Left ventricle myocardium inferior (tissue), 1 donor: ENCODE data around the gene DIAPH1. TPM values are rescaled to one million over a fixed set of nuclear protein-coding genes. Genes with fewer than 3 reads are reported as not detected.

Experiments
- DNase-seq: peaks from one replicate; pipeline ENCODE4 v3.0.0-alpha.2; 2020
- H3K27ac ChIP-seq: fragments of 200-600 bp; replicated peaks from 2 replicates; pipeline ENCODE4 v1.8.0; 2021
- H3K27me3 ChIP-seq: fragments of 200-600 bp; 2 replicates; pipeline ENCODE4 v1.8.0; 2021; ENCODE audit warnings: low read depth
- H3K36me3 ChIP-seq: fragments of 200-600 bp; 2 replicates; pipeline ENCODE4 v1.8.0; 2021
- H3K4me1 ChIP-seq: fragments of 200-600 bp; 2 replicates; pipeline ENCODE4 v1.8.0; 2021
- H3K4me3 ChIP-seq: fragments of 200-600 bp; 2 replicates; pipeline ENCODE4 v1.8.0; 2021; ENCODE audit warnings: mild to moderate bottlenecking, moderate library complexity
- H3K9me3 ChIP-seq: fragments of 200-600 bp; replicated peaks from 2 replicates; pipeline ENCODE4 v1.8.0; 2021
- intact Hi-C: fragments of 100-400 bp; cut with micrococcal nuclease; formaldehyde crosslinking; loops from one replicate; pipeline ENCODE4 v1.11.0; 2022
- total RNA-seq: library from RNA; stranded (reverse); fragmentation: NEBNext Ultra II Directional; extraction: Animal tissue kit (Norgen Biotek cat#: 25700); gene quantifications from one replicate; pipeline ENCODE4 v1.2.1, GENCODE V29; 2021
- TF ChIP-seq, protein P1 (sequence below): fragments of 200-600 bp; IDR thresholded peaks from 2 replicates; pipeline ENCODE4 v1.8.0; 2021; ENCODE audit warnings: antibody characterized with exemption, mild to moderate bottlenecking, borderline replicate concordance
- donor health status: DM: no; HTN: yes; CAD: no; lungs with severe emphysema.

The DIAPH1 gene
- total RNA-seq, 1 donor from 2014 or later, result 53.1 TPM

DNA sequence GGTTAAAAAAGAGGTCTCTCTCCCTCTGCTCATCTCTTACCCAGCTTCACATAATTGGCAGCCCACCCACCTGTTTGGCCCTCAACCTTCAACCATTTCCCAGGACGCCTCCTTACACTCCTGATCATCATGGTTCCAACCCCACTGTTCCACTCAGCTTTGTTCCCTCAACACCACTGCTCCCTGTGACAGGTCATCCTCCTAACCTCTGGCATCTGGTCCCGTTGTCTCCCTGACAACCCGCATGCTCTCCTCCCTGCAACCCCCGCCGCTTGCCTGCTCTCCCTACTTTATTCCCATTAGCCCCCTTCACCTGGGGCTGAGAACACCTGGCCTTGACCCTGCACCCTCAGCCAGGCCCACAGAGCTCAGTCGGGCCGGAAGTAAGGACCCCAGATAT lies 117.0 kb downstream of the DIAPH1 start:
- peaks cover 13% of the 10 kb centered on the region for H3K4me1 ChIP-seq
- no peaks in the 10 kb centered on the region for H3K27me3 ChIP-seq
- no peak overlapping the region for H3K27ac ChIP-seq
- H3K9me3 ChIP-seq, result no peaks in the 10 kb centered on the region
- TF ChIP-seq, protein P1, sequence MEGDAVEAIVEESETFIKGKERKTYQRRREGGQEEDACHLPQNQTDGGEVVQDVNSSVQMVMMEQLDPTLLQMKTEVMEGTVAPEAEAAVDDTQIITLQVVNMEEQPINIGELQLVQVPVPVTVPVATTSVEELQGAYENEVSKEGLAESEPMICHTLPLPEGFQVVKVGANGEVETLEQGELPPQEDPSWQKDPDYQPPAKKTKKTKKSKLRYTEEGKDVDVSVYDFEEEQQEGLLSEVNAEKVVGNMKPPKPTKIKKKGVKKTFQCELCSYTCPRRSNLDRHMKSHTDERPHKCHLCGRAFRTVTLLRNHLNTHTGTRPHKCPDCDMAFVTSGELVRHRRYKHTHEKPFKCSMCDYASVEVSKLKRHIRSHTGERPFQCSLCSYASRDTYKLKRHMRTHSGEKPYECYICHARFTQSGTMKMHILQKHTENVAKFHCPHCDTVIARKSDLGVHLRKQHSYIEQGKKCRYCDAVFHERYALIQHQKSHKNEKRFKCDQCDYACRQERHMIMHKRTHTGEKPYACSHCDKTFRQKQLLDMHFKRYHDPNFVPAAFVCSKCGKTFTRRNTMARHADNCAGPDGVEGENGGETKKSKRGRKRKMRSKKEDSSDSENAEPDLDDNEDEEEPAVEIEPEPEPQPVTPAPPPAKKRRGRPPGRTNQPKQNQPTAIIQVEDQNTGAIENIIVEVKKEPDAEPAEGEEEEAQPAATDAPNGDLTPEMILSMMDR, result no peak
- H3K36me3 ChIP-seq, result peaks cover 54% of the 10 kb centered on the region
- no peak overlapping the region for H3K4me3 ChIP-seq
- DNase-seq, result no peak
- intact Hi-C loops, result no loop called here

DNA sequence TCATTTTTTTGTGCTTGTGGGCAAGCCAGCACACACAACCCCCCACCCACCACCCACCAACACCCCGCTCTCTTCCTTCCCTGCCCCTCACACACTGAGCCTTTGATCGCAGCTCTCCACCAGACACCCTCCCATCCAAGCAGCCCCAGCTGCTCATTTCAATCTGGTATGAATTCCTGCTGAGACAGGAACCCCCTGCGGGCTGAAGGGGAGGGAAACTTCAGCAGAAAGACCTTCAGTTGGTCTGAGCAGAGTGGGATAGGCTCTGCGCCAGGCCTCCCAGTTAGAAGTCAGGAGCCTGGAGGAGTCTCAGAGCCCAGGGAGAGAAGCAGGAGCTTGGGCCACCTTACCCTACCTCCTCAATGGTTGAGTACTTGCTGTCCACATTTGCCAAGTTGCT lies 122.8 kb downstream of the DIAPH1 start:
- no peak overlapping the region for H3K27ac ChIP-seq
- peaks cover 62% of the 10 kb centered on the region for H3K36me3 ChIP-seq
- no peaks in the 10 kb centered on the region for H3K9me3 ChIP-seq
- H3K27me3 ChIP-seq, result no peaks in the 10 kb centered on the region
- DNase-seq, result no peak
- H3K4me3 ChIP-seq, result no peak overlapping the region
- TF ChIP-seq, protein P1, result no peak
- peaks cover 36% of the 10 kb centered on the region for H3K4me1 ChIP-seq
- intact Hi-C loops, result no loop called here

DNA sequence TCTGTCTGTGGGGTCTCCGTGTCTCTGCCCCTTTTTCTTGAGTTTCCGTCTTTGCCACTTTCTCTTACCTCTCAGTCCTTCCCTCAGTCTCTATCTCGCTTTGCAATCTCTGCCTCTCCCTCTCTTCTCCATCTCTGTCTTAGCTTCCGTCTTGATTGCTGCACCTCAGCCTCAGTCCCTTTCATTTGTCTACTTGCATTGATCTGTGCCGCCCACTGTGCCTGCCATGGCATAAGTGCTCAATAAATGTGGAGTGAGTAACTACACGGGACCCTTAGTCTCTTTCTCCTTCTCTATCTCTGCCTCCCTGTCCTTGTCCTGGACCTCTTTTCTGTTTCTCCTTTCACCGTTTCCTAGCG lies 123.4 kb downstream of the DIAPH1 start:
- intact Hi-C loops, result no loop called here
- DNase-seq, result no peak
- Histone ChIP-seq H3K4me3 (no peak overlapping the region), H3K27me3 (no peaks in the 10 kb centered on the region), H3K36me3 (peaks cover 63% of the 10 kb centered on the region), H3K27ac (peak overlapping the region; percentile 23), H3K4me1 (peaks cover 36% of the 10 kb centered on the region), H3K9me3 (no peaks in the 10 kb centered on the region)
- TF ChIP-seq, protein P1, result no peak

DNA sequence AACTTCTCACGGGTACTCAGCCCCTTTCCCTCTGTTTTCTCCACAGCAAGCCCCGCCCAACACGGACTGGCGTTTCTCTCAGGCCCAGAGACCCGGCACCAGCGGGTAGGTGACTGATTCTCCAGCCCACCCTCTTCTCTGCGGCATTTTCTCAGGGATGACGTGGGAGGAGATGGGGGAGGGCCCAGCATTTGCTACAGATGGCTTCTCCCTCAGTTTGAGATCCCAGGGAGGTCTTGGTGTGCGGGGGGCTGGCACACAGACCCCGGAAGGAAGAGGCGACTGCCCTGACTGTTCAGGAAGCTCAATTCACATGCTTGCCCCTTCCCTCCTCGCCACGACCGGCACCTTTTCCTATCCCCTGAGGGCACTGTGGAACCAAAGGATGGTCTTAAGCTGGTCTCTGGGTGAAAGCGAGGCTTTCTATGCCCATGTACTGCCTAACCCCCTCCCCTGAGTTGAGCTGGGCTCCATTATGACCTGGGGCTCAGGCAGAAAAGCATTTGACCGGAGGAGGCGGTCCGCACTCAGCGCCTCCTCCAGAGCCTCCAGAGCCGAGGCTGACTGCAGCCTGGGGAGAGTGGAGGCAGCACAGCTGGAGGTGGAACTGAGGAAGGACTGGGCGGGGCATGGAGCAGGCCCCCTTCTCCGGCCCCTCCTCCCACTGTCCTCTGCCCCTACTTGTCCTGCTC lies 123.9 kb downstream of the DIAPH1 start:
- Histone ChIP-seq H3K4me1 (peaks cover 36% of the 10 kb centered on the region), H3K9me3 (no peaks in the 10 kb centered on the region), H3K4me3 (no peak overlapping the region), H3K36me3 (peaks cover 62% of the 10 kb centered on the region), H3K27me3 (no peaks in the 10 kb centered on the region), H3K27ac (peak overlapping the region; percentile 23)
- TF ChIP-seq, protein P1, result no peak
- DNase-seq, result no peak
- intact Hi-C loops, result no loop called here

DNA sequence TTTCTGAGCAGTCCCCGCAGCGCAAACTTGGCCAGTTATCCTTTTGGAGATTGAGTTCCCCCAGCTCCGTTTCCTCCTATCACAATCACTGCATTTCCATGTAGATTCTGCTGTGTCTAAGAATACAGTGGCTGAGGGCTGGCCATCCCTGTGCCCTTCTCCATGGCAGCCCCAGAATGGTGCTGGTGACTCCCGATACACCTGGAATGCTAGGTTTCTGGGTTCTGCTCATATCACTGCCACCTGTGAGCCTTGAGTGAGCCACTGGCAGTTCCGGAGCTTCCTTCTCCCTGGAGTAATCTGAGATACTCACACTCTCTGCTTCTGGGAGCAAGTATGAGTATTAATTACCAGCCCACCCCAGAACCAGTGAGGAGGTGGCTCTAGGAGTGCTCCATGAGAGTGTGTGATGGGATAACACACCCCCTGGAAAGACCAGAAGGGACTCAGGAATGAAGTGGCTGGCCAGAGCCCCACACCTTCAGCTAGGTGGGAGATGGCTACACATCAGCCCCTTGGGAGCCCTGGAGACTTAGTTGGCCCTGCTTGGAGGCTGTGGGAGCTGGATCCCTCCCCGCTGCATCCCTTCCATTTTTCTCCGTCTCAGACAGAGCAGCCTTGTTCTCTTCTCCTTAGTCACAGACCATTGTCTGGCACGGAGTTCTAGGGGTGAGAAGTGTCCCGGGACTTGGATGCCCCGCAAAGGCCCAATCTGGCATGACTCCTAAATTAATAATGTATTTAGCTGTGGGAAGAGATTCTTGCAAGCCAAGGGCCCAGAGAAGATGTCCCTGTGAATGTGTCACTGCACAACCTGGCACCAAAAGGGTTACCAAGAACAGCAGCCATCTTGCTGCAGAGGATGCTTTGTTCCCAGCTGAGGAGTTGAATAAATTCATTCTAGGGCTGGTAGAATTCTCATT lies 125.0 kb downstream of the DIAPH1 start:
- intact Hi-C loops, result no loop called here
- Histone ChIP-seq H3K27ac (peak overlapping the region; percentile 36), H3K27me3 (no peaks in the 10 kb centered on the region), H3K4me1 (peaks cover 47% of the 10 kb centered on the region), H3K4me3 (no peak overlapping the region), H3K9me3 (no peaks in the 10 kb centered on the region), H3K36me3 (peaks cover 57% of the 10 kb centered on the region)
- TF ChIP-seq, protein P1, result no peak
- no peak for DNase-seq
